GM12865 (cell line): ENCODE data around the gene FIZ1.

ENCODE experiments used
- DNase-seq: peaks from one replicate; pipeline ENCODE4 v3.0.0; 2010; ENCODE audit warnings: low read depth
- H3K4me3 ChIP-seq: 2 replicates; pipeline ENCODE4 v1.5.1; 2011; ENCODE audit warnings: mild to moderate bottlenecking, low read depth, low read length, control low read depth
- CTCF ChIP-seq: IDR thresholded peaks from 2 replicates; pipeline ENCODE4 v1.5.1; 2011; ENCODE audit warnings: low read length, control low read depth, low read depth, inconsistent platforms; ENCODE audit not compliant: insufficient read depth; ENCODE audit errors: missing control alignments

FIZ1 gene

GRCh38 chr19:55600662-55601028, 1.3 kb upstream of the FIZ1 start:
- no peak for TF ChIP-seq CTCF
- H3K4me3 ChIP-seq, result peak overlapping the region; percentile 82

GRCh38 chr19:55599842-55600661, 735 bp upstream of the FIZ1 start, which contains the start of gene ZNF524:
Gene ZNF524, plus strand, starts transcription at chr19:55600288. Its CDS starts 1,825 bp downstream, at chr19:55602113.
- H3K4me3 ChIP-seq, result peak within 1 kb of the TSS; percentile 82
- peak; percentile 92 for DNase-seq
- TF ChIP-seq CTCF, result no peak

More at GRCh38 chr19:55600662-55601028, 1.3 kb upstream of the FIZ1 start:
- DNase-seq, result no peak

- DNase-seq, result peak; percentile 96
- peak overlapping the region; percentile 67 for H3K4me3 ChIP-seq
- no peak for TF ChIP-seq CTCF
Measured at GRCh38 chr19:55598719-55599467, 424 bp downstream of the FIZ1 start.

GRCh38 chr19:55598034-55598433, 1.3 kb downstream of the FIZ1 start:
- no peak for DNase-seq
- no peak for TF ChIP-seq CTCF
- H3K4me3 ChIP-seq, result no peak overlapping the region

DNA sequence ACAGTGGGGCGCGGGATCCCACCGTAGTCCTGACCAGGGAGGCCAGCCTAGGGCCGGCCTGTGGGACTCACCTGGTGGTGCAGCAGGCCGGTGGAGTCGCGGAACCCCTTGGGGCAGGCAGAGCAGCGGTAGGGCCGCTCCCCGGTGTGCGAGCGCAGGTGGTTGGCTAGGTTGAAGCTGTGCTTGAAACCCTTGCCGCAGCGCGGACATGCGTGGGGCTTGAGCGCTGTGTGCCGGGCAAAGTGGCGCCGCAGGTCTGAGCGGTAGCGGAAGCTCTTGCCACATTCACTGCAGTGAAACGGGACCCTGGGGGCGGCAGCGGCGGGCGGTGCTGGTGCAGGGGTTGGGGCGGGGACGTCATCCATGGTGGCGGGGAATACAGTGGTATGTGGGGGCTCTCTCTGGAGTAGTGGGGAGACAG, 1.8 kb downstream of the FIZ1 start:
- DNase-seq, result no peak
- no peak for TF ChIP-seq CTCF
- no peak overlapping the region for H3K4me3 ChIP-seq

DNA sequence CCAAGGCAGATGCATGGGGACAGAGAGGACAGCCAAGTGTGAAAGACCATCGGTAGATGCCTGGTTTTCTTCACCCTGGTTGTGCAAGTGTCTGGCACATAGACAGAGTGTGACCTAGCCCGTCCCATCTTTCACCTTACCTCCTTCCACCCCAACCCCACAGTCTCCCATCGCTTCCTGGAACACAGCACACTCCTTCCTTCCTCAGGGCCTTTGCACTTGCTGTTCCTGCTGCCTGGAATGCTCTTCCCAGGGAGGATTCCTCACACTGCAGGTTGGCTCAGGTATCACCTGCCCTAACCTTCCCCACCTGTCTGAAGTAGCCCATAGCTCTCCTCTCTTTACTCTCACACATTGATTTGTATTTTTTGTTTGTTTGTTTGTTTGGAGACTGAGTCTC, 3.0 kb downstream of the FIZ1 start:
- DNase-seq, result no peak
- no peak overlapping the region for H3K4me3 ChIP-seq
- no peak for TF ChIP-seq CTCF
